ENCODE measurements around the gene ACLY. TPM values are rescaled to one million over a fixed set of nuclear protein-coding genes. Genes with fewer than 3 reads are reported as not detected.

Gene ACLY
- total RNA-seq, 1 experiment from 2014 or later: 350 TPM

DNA sequence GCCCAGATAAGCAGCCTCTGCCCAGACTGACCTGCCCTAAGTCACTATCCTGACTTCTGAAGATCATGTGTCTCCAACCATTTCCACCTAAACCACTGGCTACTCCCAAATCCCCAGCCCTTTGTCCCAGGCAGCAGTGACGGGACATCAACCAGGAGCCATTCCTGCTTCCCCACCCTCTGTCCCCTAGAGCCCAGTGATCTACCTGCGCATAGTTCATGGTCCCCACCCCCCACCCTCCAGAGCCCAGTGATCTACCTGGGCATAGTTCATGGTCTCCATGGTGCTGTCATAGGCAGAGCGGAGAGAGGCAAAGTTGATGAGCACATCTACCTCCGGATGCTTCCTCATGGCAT is 26.8 kb downstream of the ACLY start:
- ChIA-PET CTCF (interaction anchor here (1.7 kb wide), 1 partner anchor 68 kb away, joined by 6 read pairs; no protein-coding TSS in a partner anchor), POLR2A (interaction anchor here (0.5 to 0.7 kb wide), 2 partner anchors 64 to 73 kb away, joined by 3 read pairs; no protein-coding TSS in a partner anchor)
- Mint-ChIP-seq H3K36me3 (peaks cover 75% of the 10 kb centered on the region), H3K27ac (no peak overlapping the region), H3K9me3 (no peaks in the 10 kb centered on the region), H3K4me3 (no peak overlapping the region), H3K27me3 (ENCODE audit: low read depth) (no peaks in the 10 kb centered on the region; the same call in 1 of the 2 replicates), H3K4me1 (no peaks in the 10 kb centered on the region)
- TF ChIP-seq FOXP4 (CRISPR knock-in tag; IDR thresholded peaks at IDR 0.05): no peak
- no peak for TF ChIP-seq RORB (CRISPR knock-in tag; IDR thresholded peaks at IDR 0.05)
- TF ChIP-seq GABPB1 (CRISPR knock-in tag; IDR thresholded peaks at IDR 0.05): no peak
- no peak for TF ChIP-seq ZBTB21 (CRISPR knock-in tag; IDR thresholded peaks at IDR 0.05; ENCODE audit: borderline replicate concordance)
- TF ChIP-seq ZNF263 (CRISPR knock-in tag; IDR thresholded peaks at IDR 0.05; ENCODE audit: low read depth): no peak
- no peak for TF ChIP-seq ZNF671 (CRISPR knock-in tag; IDR thresholded peaks at IDR 0.05)
- TF ChIP-seq, protein P1, sequence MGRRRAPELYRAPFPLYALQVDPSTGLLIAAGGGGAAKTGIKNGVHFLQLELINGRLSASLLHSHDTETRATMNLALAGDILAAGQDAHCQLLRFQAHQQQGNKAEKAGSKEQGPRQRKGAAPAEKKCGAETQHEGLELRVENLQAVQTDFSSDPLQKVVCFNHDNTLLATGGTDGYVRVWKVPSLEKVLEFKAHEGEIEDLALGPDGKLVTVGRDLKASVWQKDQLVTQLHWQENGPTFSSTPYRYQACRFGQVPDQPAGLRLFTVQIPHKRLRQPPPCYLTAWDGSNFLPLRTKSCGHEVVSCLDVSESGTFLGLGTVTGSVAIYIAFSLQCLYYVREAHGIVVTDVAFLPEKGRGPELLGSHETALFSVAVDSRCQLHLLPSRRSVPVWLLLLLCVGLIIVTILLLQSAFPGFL (CRISPR knock-in tag; IDR thresholded peaks at IDR 0.05; ENCODE audit: borderline replicate concordance): no peak
- ATAC-seq (no peak), DNase-seq (ENCODE audit: low spot score) (no peak)

- H3K4me1 Mint-ChIP-seq: no peaks in the 10 kb centered on the region
- no peak overlapping the region for H3K27ac Mint-ChIP-seq
- POLR2A ChIA-PET: interaction anchor here (0.5 kb wide), 1 partner anchor 72 kb away, joined by 3 read pairs; no protein-coding TSS in a partner anchor
- no peaks in the 10 kb centered on the region for H3K9me3 Mint-ChIP-seq
- H3K4me3 Mint-ChIP-seq: no peak overlapping the region
- no peak for DNase-seq (ENCODE audit: low spot score)
- H3K27me3 Mint-ChIP-seq (ENCODE audit: low read depth): no peaks in the 10 kb centered on the region; the same call in 1 of the 2 replicates
- H3K36me3 Mint-ChIP-seq: peaks cover 72% of the 10 kb centered on the region
- CTCF ChIA-PET: interaction anchor here (1.7 kb wide), 1 partner anchor 68 kb away, joined by 6 read pairs; no protein-coding TSS in a partner anchor
- ATAC-seq: no peak
- TF ChIP-seq FOXP4 (CRISPR knock-in tag; IDR thresholded peaks at IDR 0.05): no peak
- no peak for TF ChIP-seq USF1 (CRISPR knock-in tag; IDR thresholded peaks at IDR 0.05)
- TF ChIP-seq MLX (CRISPR knock-in tag; IDR thresholded peaks at IDR 0.05): no peak
- no peak for TF ChIP-seq JAZF1 (CRISPR knock-in tag; IDR thresholded peaks at IDR 0.05)
- TF ChIP-seq E2F5 (CRISPR knock-in tag; IDR thresholded peaks at IDR 0.05): no peak
- no peak for TF ChIP-seq SP1 (CRISPR knock-in tag; conservative IDR thresholded peaks at IDR 0.05)
- TF ChIP-seq ZNF121 (CRISPR knock-in tag; IDR thresholded peaks at IDR 0.05): no peak
- TF ChIP-seq PRRX2 (CRISPR knock-in tag; IDR thresholded peaks at IDR 0.05): no peak
- TF ChIP-seq ATF6 (CRISPR knock-in tag; IDR thresholded peaks at IDR 0.05): no peak
- no peak for TF ChIP-seq RELA (CRISPR knock-in tag; IDR thresholded peaks at IDR 0.05; ENCODE audit: borderline replicate concordance)
- TF ChIP-seq PRDM15 (CRISPR knock-in tag; IDR thresholded peaks at IDR 0.05): no peak
- TF ChIP-seq, protein P2, sequence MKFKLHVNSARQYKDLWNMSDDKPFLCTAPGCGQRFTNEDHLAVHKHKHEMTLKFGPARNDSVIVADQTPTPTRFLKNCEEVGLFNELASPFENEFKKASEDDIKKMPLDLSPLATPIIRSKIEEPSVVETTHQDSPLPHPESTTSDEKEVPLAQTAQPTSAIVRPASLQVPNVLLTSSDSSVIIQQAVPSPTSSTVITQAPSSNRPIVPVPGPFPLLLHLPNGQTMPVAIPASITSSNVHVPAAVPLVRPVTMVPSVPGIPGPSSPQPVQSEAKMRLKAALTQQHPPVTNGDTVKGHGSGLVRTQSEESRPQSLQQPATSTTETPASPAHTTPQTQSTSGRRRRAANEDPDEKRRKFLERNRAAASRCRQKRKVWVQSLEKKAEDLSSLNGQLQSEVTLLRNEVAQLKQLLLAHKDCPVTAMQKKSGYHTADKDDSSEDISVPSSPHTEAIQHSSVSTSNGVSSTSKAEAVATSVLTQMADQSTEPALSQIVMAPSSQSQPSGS (CRISPR knock-in tag; IDR thresholded peaks at IDR 0.05; ENCODE audit: borderline replicate concordance, low read depth): no peak
Observed at GRCh38 chr17:41891135-41892020, 27.4 kb downstream of the ACLY start.
